ENCODE data around the gene NCAM2.

DNA sequence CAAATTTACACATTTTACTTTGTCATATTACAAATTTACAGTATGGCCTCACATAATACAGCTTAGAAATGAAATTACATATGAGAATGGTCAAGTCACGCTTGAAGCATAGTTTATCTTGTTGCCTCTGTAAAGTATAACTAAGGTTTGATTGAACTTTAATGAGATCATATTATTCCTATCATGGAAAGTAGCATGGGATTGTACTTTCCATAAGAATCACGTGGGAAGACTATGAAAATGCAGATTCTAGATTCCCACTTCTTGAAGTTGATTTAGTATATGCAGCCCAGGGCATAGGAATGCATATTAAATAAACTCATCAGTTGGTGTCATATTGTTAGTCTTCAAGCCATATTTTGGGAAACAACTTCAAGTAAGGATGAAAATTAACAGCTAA is 342.8 kb downstream of the NCAM2 start:
- TF ChIP-seq CTCF (IDR thresholded peaks at IDR 0.05) (no peak), POLR2A (IDR thresholded peaks at IDR 0.05) (no peak), EP300 (IDR thresholded peaks at IDR 0.05) (no peak)

Data from ovary (tissue), 3 donors.